Left ventricle myocardium inferior (tissue), 1 donor: Measurements from ENCODE around the gene ZNF800. TPM values are rescaled to one million over a fixed set of nuclear protein-coding genes. Genes with fewer than 3 reads are reported as not detected.
A peak's percentile ranks its signal among the peaks of the same experiment; 100 is the strongest.

Source experiments
- DNase-seq: peaks from one replicate; pipeline ENCODE4 v3.0.0-alpha.2; 2020
- H3K27ac ChIP-seq: fragments of 200-600 bp; replicated peaks from 2 replicates; pipeline ENCODE4 v1.8.0; 2021
- H3K27me3 ChIP-seq: fragments of 200-600 bp; 2 replicates; pipeline ENCODE4 v1.8.0; 2021; ENCODE audit warnings: low read depth
- H3K36me3 ChIP-seq: fragments of 200-600 bp; 2 replicates; pipeline ENCODE4 v1.8.0; 2021
- H3K4me1 ChIP-seq: fragments of 200-600 bp; 2 replicates; pipeline ENCODE4 v1.8.0; 2021
- H3K4me3 ChIP-seq: fragments of 200-600 bp; 2 replicates; pipeline ENCODE4 v1.8.0; 2021; ENCODE audit warnings: mild to moderate bottlenecking, moderate library complexity
- H3K9me3 ChIP-seq: fragments of 200-600 bp; replicated peaks from 2 replicates; pipeline ENCODE4 v1.8.0; 2021
- intact Hi-C: fragments of 100-400 bp; cut with micrococcal nuclease; formaldehyde crosslinking; loops from one replicate; pipeline ENCODE4 v1.11.0; 2022
- total RNA-seq: library from RNA; stranded (reverse); fragmentation: NEBNext Ultra II Directional; extraction: Animal tissue kit (Norgen Biotek cat#: 25700); gene quantifications from one replicate; pipeline ENCODE4 v1.2.1, GENCODE V29; 2021
- TF ChIP-seq, protein P1 (sequence below): fragments of 200-600 bp; IDR thresholded peaks from 2 replicates; pipeline ENCODE4 v1.8.0; 2021; ENCODE audit warnings: antibody characterized with exemption, mild to moderate bottlenecking, borderline replicate concordance
- donor health status: DM: no; HTN: yes; CAD: no; lungs with severe emphysema.

The ZNF800 gene
- total RNA-seq, 1 donor from 2014 or later, result 17.3 TPM

DNA sequence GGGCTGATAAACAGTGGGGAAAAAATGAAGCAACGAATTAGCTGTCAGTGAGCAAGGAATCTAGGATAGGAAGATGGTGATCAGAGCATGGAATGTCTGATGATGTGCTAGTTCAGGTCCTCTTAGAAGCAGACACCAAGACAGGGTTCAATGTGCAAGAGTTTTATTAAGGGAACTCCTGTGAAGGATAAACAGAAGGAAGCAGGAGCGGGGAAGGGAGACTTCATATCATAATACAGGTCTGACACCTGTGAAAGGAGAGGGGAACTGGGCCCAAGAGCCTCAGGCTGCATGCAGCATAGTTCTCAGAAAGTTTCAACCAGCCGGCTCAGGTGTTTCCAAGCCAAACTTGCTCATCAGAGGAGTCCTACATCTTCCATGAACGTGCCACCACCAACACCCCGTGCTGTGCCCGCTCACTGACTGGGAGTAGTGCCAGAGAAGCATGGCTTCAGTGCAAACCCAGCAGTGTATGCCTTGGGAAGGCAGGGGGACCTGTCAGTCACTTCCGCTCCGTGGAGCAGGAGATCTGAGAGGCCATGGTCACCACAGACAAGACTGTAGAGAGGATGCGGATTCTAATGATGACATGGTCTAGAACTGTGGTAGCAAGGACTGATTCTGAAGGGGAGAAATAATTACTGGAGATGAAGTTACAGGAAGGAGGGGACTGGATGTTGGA, 45.8 kb downstream of the ZNF800 start:
- Histone ChIP-seq H3K36me3 (peaks cover 3% of the 10 kb centered on the region), H3K9me3 (peaks cover 9% of the 10 kb centered on the region), H3K4me1 (peaks cover 7% of the 10 kb centered on the region), H3K4me3 (no peak overlapping the region), H3K27ac (no peak overlapping the region), H3K27me3 (no peaks in the 10 kb centered on the region)
- intact Hi-C loops, result no loop called here
- DNase-seq, result no peak
- TF ChIP-seq, protein P1, sequence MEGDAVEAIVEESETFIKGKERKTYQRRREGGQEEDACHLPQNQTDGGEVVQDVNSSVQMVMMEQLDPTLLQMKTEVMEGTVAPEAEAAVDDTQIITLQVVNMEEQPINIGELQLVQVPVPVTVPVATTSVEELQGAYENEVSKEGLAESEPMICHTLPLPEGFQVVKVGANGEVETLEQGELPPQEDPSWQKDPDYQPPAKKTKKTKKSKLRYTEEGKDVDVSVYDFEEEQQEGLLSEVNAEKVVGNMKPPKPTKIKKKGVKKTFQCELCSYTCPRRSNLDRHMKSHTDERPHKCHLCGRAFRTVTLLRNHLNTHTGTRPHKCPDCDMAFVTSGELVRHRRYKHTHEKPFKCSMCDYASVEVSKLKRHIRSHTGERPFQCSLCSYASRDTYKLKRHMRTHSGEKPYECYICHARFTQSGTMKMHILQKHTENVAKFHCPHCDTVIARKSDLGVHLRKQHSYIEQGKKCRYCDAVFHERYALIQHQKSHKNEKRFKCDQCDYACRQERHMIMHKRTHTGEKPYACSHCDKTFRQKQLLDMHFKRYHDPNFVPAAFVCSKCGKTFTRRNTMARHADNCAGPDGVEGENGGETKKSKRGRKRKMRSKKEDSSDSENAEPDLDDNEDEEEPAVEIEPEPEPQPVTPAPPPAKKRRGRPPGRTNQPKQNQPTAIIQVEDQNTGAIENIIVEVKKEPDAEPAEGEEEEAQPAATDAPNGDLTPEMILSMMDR, result no peak

DNA sequence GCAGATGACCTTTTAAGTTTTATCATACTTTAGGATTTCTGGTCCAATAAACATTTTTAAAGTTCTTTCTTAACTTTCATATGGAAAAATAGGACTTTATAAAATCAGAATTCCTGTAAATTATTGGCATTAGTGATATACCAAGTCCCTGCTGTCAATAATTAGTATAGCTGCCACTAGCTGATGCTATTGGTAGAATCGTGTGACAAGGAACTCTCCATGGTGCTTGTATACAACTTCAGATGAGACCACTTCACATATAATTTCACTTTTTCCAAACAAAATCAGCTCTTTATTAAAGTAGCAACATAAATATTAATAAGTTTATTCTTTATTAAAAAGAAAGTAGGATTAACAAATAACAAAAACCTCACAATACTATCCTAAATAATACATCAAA, 49.9 kb downstream of the ZNF800 start:
- intact Hi-C loops, result no loop called here
- TF ChIP-seq, protein P1, result no peak
- no peaks in the 10 kb centered on the region for H3K27me3 ChIP-seq
- DNase-seq, result no peak
- H3K9me3 ChIP-seq, result peaks cover 9% of the 10 kb centered on the region
- peaks cover 14% of the 10 kb centered on the region for H3K4me1 ChIP-seq
- no peak overlapping the region for H3K4me3 ChIP-seq
- H3K27ac ChIP-seq, result no peak overlapping the region
- peaks cover 3% of the 10 kb centered on the region for H3K36me3 ChIP-seq

DNA sequence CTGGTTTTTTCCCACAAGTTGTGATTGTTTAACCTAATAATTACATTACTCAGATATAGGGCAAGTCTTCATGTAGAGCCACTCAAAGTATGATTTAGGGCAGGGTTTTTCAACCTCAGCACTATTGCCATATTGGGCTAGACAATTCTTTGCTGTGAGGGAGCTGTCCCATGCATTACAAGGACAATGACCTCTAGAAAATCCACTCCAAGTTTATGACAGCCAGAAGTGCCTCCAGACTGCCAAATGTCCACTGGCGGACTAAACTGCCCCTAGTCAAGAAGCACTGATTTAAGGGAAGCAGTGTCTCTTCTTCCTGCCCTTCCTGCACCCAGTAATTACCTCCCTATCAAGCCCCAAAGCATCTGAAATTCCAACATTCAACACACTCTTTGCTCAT, 54.4 kb downstream of the ZNF800 start:
- peaks cover 7% of the 10 kb centered on the region for H3K9me3 ChIP-seq
- H3K27ac ChIP-seq, result peak overlapping the region; percentile 40
- intact Hi-C loops, result no loop called here
- no peaks in the 10 kb centered on the region for H3K27me3 ChIP-seq
- peaks cover 3% of the 10 kb centered on the region for H3K36me3 ChIP-seq
- no peak overlapping the region for H3K4me3 ChIP-seq
- TF ChIP-seq, protein P1, result no peak
- peaks cover 14% of the 10 kb centered on the region for H3K4me1 ChIP-seq
- no peak for DNase-seq

DNA sequence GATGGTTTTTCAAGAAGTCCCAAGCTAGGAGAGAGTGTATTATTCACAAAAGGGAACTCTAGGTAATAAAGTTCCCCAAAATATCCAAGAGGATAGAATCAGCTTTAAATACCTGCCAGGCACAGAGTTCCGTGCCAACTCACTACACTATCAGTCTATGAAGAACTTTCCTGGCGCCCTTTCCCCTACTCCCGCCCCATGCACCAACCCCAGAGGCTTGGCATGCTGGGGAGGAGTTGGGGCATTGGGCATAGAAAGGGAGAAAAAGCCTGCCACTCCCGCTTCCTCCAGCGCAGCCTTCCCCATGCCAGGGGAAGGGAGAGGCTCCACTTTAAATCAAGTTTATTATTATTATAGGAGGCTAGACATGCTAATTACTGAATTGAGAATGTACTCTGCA, 54.9 kb downstream of the ZNF800 start:
- H3K27ac ChIP-seq, result peak overlapping the region; percentile 40
- no peaks in the 10 kb centered on the region for H3K27me3 ChIP-seq
- H3K4me3 ChIP-seq, result no peak overlapping the region
- TF ChIP-seq, protein P1, result no peak
- H3K4me1 ChIP-seq, result peaks cover 14% of the 10 kb centered on the region
- H3K36me3 ChIP-seq, result no peaks in the 10 kb centered on the region
- H3K9me3 ChIP-seq, result peaks cover 2% of the 10 kb centered on the region
- DNase-seq, result peak; percentile 22
- intact Hi-C loops, result no loop called here

DNA sequence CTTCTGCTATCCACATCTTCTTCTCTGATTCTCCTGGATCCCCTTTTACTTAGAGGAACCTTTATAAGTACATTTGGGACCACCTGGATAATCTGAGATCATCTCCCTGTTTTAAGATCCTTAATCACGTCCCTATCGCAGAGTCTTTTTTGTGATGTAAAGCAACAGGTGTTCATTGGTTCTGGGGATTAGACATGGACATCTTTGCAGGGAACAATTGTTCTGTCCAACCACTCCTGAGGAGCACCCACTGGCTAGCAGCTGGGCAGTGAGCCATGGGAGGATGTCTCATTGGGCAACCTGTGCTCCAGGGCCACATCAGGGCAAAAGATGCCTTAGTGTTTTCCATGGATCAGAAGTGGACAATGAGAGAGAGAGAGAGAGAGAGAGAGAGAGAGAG, 56.0 kb downstream of the ZNF800 start:
- peaks cover 14% of the 10 kb centered on the region for H3K4me1 ChIP-seq
- no peak overlapping the region for H3K27ac ChIP-seq
- no peak overlapping the region for H3K4me3 ChIP-seq
- DNase-seq, result no peak
- intact Hi-C loops, result no loop called here
- H3K27me3 ChIP-seq, result no peaks in the 10 kb centered on the region
- H3K36me3 ChIP-seq, result no peaks in the 10 kb centered on the region
- no peaks in the 10 kb centered on the region for H3K9me3 ChIP-seq
- TF ChIP-seq, protein P1, result no peak
